Caki2 (cell line): ENCODE data around the gene KRTAP19-6. TPM values are rescaled to one million over a fixed set of nuclear protein-coding genes. Genes with fewer than 3 reads are reported as not detected.
"Not testable (repeated sequence)": the region's sequence is repeated elsewhere in the genome, so short reads cannot be mapped to it uniquely, and the experiment has no call there.

Experiments
- DNase-seq: peaks from one replicate; pipeline ENCODE4 v3.0.0-alpha.2; 2015; ENCODE audit warnings: low read depth
- in situ Hi-C: cut with HindIII; loops from 2 replicates; pipeline ENCODE4 v1.10.0; 2016; ENCODE audit warnings: low sequenced_read_pairs, low pct_unique_long_range_greater_than_20kb, mixed read lengths
- total RNA-seq: library from RNA; depleted of rRNA; stranded (reverse); fragments of >200 nt; shearing (Covaris generic); gene quantifications from 2 replicates; pipeline ENCODE4 v1.2.3, GENCODE V29; 2014; ENCODE audit warnings: low replicate concordance; rRNA removed

KRTAP19-6 gene
- total RNA-seq, result not detected in 2 replicates

- no peak for DNase-seq
- in situ Hi-C loops, result no loop called here
These were observed at the start of gene KRTAP19-6 for GRCh38 chr21:30541764-30542163. TSS of gene KRTAP19-6 (minus strand) at chr21:30541864. CDS start at chr21:30541833, 31 bp downstream.

GRCh38 chr21:30590297-30590696, 48.6 kb upstream of the KRTAP19-6 start, which contains the start of gene KRTAP22-2:
TSS of gene KRTAP22-2 (minus strand) at chr21:30590397.
- DNase-seq, result no peak
- in situ Hi-C loops, result no loop called here

- in situ Hi-C loops, result no loop called here
- no peak for DNase-seq
These were observed 41.2 kb upstream of the KRTAP19-6 start for GRCh38 chr21:30582870-30583269.

- in situ Hi-C loops, result no loop called here
- no peak for DNase-seq
These were observed 38.5 kb upstream of the KRTAP19-6 start for GRCh38 chr21:30580132-30580531.

GRCh38 chr21:30579346-30579745, 37.7 kb upstream of the KRTAP19-6 start:
- DNase-seq, result no peak
- in situ Hi-C loops, result no loop called here

GRCh38 chr21:30577766-30578165, 36.1 kb upstream of the KRTAP19-6 start:
- no peak for DNase-seq
- in situ Hi-C loops, result no loop called here

- in situ Hi-C loops, result no loop called here
- DNase-seq, result no peak
These were observed 26.0 kb upstream of the KRTAP19-6 start for GRCh38 chr21:30567617-30568016.

- in situ Hi-C loops, result no loop called here
- DNase-seq, result no peak
These were observed 22.0 kb upstream of the KRTAP19-6 start for GRCh38 chr21:30563630-30564029.

- no peak for DNase-seq
- in situ Hi-C loops, result no loop called here
These were observed 21.4 kb upstream of the KRTAP19-6 start for GRCh38 chr21:30563072-30563471.

GRCh38 chr21:30561957-30562356, 20.3 kb upstream of the KRTAP19-6 start:
- DNase-seq, result no peak
- in situ Hi-C loops, result no loop called here

- in situ Hi-C loops, result no loop called here
- no peak for DNase-seq
These were observed 19.7 kb upstream of the KRTAP19-6 start, which contains the start of gene KRTAP19-7 for GRCh38 chr21:30561264-30561895. TSS of gene KRTAP19-7 (minus strand) at chr21:30561314. CDS start at chr21:30561289, 25 bp downstream.

GRCh38 chr21:30555095-30555494, 13.4 kb upstream of the KRTAP19-6 start:
- DNase-seq, result no peak
- in situ Hi-C loops, result no loop called here

GRCh38 chr21:30552782-30553181, 11.1 kb upstream of the KRTAP19-6 start:
- in situ Hi-C loops, result no loop called here
- no peak for DNase-seq

GRCh38 chr21:30518876-30519275, 22.8 kb downstream of the KRTAP19-6 start:
- in situ Hi-C loops, result no loop called here
- no peak for DNase-seq

- in situ Hi-C loops, result no loop called here
- no peak for DNase-seq
These were observed 26.0 kb downstream of the KRTAP19-6 start for GRCh38 chr21:30515681-30516080.

GRCh38 chr21:30505621-30506205, 36.0 kb downstream of the KRTAP19-6 start:
- DNase-seq, in situ Hi-C loops: not testable (repeated sequence)

- in situ Hi-C loops, result no loop called here
- no peak for DNase-seq
These were observed 39.6 kb downstream of the KRTAP19-6 start, which contains the start of gene KRTAP19-5 for GRCh38 chr21:30502041-30502440. TSS of gene KRTAP19-5 (minus strand) at chr21:30502141. CDS start at chr21:30502090, 51 bp downstream.

GRCh38 chr21:30497065-30497464, 44.6 kb downstream of the KRTAP19-6 start, which contains the start of gene KRTAP19-4:
TSS of gene KRTAP19-4 (minus strand) at chr21:30497165. CDS start at chr21:30497110, 55 bp downstream.
- in situ Hi-C loops, result no loop called here
- no peak for DNase-seq

GRCh38 chr21:30491963-30492428, 49.7 kb downstream of the KRTAP19-6 start, which contains the start of gene KRTAP19-3:
TSS of gene KRTAP19-3 (minus strand) at chr21:30492013. CDS start at chr21:30491957, 56 bp downstream.
- DNase-seq, result no peak
- in situ Hi-C loops, result no loop called here
